Heart left ventricle (tissue), 16 donors: Measurements from ENCODE around the gene SH2D2A. TPM values are rescaled to one million over a fixed set of nuclear protein-coding genes. Genes with fewer than 3 reads are reported as not detected.

Experiments
- ATAC-seq, 4 donors: fragments of 200-7000 bp; cut with Tn5 transposase; one replicate each; pipeline ENCODE4 v1.9.1; 2020 to 2022; ENCODE audit warnings: moderate library complexity in 4 of 4, mild to moderate bottlenecking in 3 of 4, moderate number of reproducible peaks in 1 of 4
- DNase-seq, 5 donors: peaks; one replicate each; pipeline ENCODE4 v3.0.0-alpha.2; 2020
- H3K27ac ChIP-seq, 12 donors: fragments of 200-600 bp; sonication (generic) in 4 of 12; one replicate each; pipeline versions ENCODE4 v1.5.0 to v1.8.0; 2016 to 2022; ENCODE audit warnings: mild to moderate bottlenecking in 2 of 12
- H3K27me3 ChIP-seq, 9 donors: fragments of 200-600 bp; sonication (generic) in 2 of 9; one replicate each; pipeline versions ENCODE4 v1.5.1 to v1.8.0; 2016 to 2022; ENCODE audit warnings: mild to moderate bottlenecking in 3 of 9
- H3K36me3 ChIP-seq, 9 donors: fragments of 200-600 bp; sonication (generic) in 2 of 9; one replicate each; pipeline versions ENCODE4 v1.5.0 to v1.8.0; 2018 to 2022; ENCODE audit warnings: mild to moderate bottlenecking in 2 of 9
- H3K4me1 ChIP-seq, 12 donors: fragments of 200-600 bp; sonication (generic) in 4 of 12; one replicate each; pipeline versions ENCODE4 v1.5.0 to v1.8.0; 2016 to 2022; ENCODE audit warnings: mild to moderate bottlenecking in 3 of 12
- H3K4me3 ChIP-seq, 12 donors: fragments of 200-600 bp; sonication (generic) in 4 of 12; one replicate each; pipeline versions ENCODE4 v1.5.0 to v1.8.0; 2017 to 2022; ENCODE audit warnings: mild to moderate bottlenecking in 9 of 12, moderate library complexity in 4 of 12
- H3K9me3 ChIP-seq, 12 donors: fragments of 200-600 bp; sonication (generic) in 4 of 12; one replicate each; pipeline versions ENCODE4 v1.5.0 to v1.8.0; 2016 to 2022; ENCODE audit warnings: mild to moderate bottlenecking in 1 of 12
- CTCF ChIP-seq, 12 donors: fragments of 200-600 bp; sonication (generic) in 4 of 12; IDR thresholded peaks; one replicate each; pipeline versions ENCODE4 v1.5.0 to v1.8.0; 2018 to 2022; ENCODE audit warnings: antibody characterized with exemption in 12 of 12, mild to moderate bottlenecking in 5 of 12
- POLR2A ChIP-seq, 2 donors: fragments of 450-650 bp; IDR thresholded peaks; one replicate each; pipeline ENCODE4 v1.6.1; 2017; ENCODE audit warnings: antibody characterized with exemption in 2 of 2, mild to moderate bottlenecking in 2 of 2, moderate library complexity in 2 of 2
- WGBS, 4 donors: extraction: QIAGEN DNeasy Blood & Tissue Kit in 2 of 4; methylation state at CpG; one replicate each; pipeline versions ENCODE4 v1.1.5 to v1.1.7; 2013 to 2018; 5-methylcytosine and 5-hydroxymethylcytosine counted together
- intact Hi-C, 10 donors: fragments of 100-400 bp; cut with DNase I; formaldehyde crosslinking; loops; one replicate each; pipeline versions ENCODE4 v1.11.1 to v1.14.2; 2022
- polyA plus RNA-seq, 2 donors: library from polyadenylated mRNA; stranded (reverse); fragments of 200-250 nt; gene quantifications; one replicate each; pipeline ENCODE4 v1.2.3, GENCODE V29; 2013
- total RNA-seq, 9 donors: library from RNA; depleted of rRNA in 2 of 9; stranded (reverse); fragments of >200 nt in 2 of 9; fragmentation: NEBNext Ultra II Directional in 3 of 9; extraction: Animal tissue kit (Norgen Biotek cat#: 25700) in 3 of 9; gene quantifications; one replicate each; pipeline versions ENCODE4 v1.1.0 to v1.2.4, GENCODE V29; 2016 to 2023
- donor health status: ischemic (EF 13 %, LVEDD 7.1; RV severe dilation, severe dysfunction).
- donor health status: healthy with polysubstance abuse.
- donor health status: DM: no; HTN: yes; CAD: no.
- donor health status: DM: no; HTN: no; CAD: no.
- donor health status: ischemic (EF 25% LVEDD 6.9; RV normal size, moderate dysfunction).
- donor health status: ischemic (EF 25% LVEDD 5.7; RV mildly dilated, moderate dysfunction).
- donor health status: healthy.
- donor health status: DM: yes; HTN: yes; CAD: no.
- donor health status: ischemic (EF 35%, LVEDD 5.7; RV mildly dilated, moderate dysfunction).
- donor health status: nonischemic (EF 11% LVEDD 7.7; RV severe dilation, severe dysfunction).
- donor health status: DM: yes; HTN: yes; CAD: no.
- donor health status: PGD.
- donor health status: ischemic (EF 29% LVEDD 5.4; RV normal size, mild dysfunction).
- donor health status: nonischemic (EF 23%, LVEDD 6.1; RV moderate dilation, normal function).

SH2D2A gene
- total and polyA plus RNA-seq, 11 donors, result 0.52 to 8.2 (median 1.1) TPM

GRCh38 chr1:156838972-156839371, 22.3 kb upstream of the SH2D2A start:
- intact Hi-C loops, result loop anchor here (1.0 to 10.0 kb wide), 8 partner anchors 20 to 88 kb away; partner anchors contain the start of genes INSRR (in 3 of the 10), LRRC71 (in 1 of the 10) and NTRK1 (in 1 of the 10)
- Histone ChIP-seq H3K27me3 (peaks cover 0 to 50% (median 10%) of the 10 kb centered on the region in 9 donors), H3K27ac (no peak overlapping the region), H3K9me3 (no peaks in the 10 kb centered on the region), H3K4me1 (no peaks in the 10 kb centered on the region), H3K4me3 (no peak overlapping the region), H3K36me3 (no peaks in the 10 kb centered on the region)
- WGBS, 4 donors, result 15 to 47% (median 33%) methylated on average over 4 to 7 of the region's 7 CpGs
- peak in 3 of 4 donors; percentile 26 to 48 (median 45) for ATAC-seq
- peak; percentile 77 to 90 (median 82) for TF ChIP-seq CTCF (IDR thresholded peaks at IDR 0.05)
- TF ChIP-seq POLR2A (IDR thresholded peaks at IDR 0.05), result no peak
- no peak for DNase-seq

- TF ChIP-seq POLR2A (IDR thresholded peaks at IDR 0.05) (no peak), CTCF (IDR thresholded peaks at IDR 0.05) (no peak)
- H3K27me3 ChIP-seq, result peaks cover 0 to 35% (median 4%) of the 10 kb centered on the region in 9 donors
Observed at GRCh38 chr1:156836892-156837291, 20.2 kb upstream of the SH2D2A start.

GRCh38 chr1:156836041-156836654, 19.5 kb upstream of the SH2D2A start:
- 63 to 75% (median 72%) methylated on average over 5 of the region's 5 CpGs for WGBS, 4 donors
- DNase-seq, result no peak
- Histone ChIP-seq H3K9me3 (no peaks in the 10 kb centered on the region), H3K36me3 (no peaks in the 10 kb centered on the region), H3K4me3 (no peak overlapping the region), H3K27ac (no peak overlapping the region), H3K27me3 (peaks cover 0 to 35% (median 4%) of the 10 kb centered on the region in 9 donors), H3K4me1 (peaks cover 0 to 5% (median 0%) of the 10 kb centered on the region in 12 donors)
- TF ChIP-seq POLR2A (IDR thresholded peaks at IDR 0.05), result no peak
- no peak for TF ChIP-seq CTCF (IDR thresholded peaks at IDR 0.05)
- intact Hi-C loops, result loop anchor here in 6 of 10 donors (5.0 to 10.0 kb wide), 4 partner anchors 49 to 91 kb away; partner anchors contain the start of gene LRRC71 (in 1 of the 6)
- ATAC-seq, result no peak

More at GRCh38 chr1:156836892-156837291, 20.2 kb upstream of the SH2D2A start:
- Histone ChIP-seq H3K4me3 (no peak overlapping the region), H3K27ac (no peak overlapping the region), H3K36me3 (no peaks in the 10 kb centered on the region), H3K9me3 (no peaks in the 10 kb centered on the region), H3K4me1 (peaks cover 0 to 5% (median 0%) of the 10 kb centered on the region in 12 donors)
- WGBS, 4 donors, result 78 to 82% (median 80%) methylated on average over 4 of the region's 4 CpGs
- DNase-seq, result no peak
- ATAC-seq, result no peak
- intact Hi-C loops, result loop anchor here in 6 of 10 donors (5.0 to 10.0 kb wide), 4 partner anchors 48 to 90 kb away; partner anchors contain the start of gene LRRC71 (in 1 of the 6)

- intact Hi-C loops, result loop anchor here in 4 of 10 donors (5.0 to 10.0 kb wide), 3 partner anchors 50 to 90 kb away; partner anchors contain the start of gene LRRC71 (in 2 of the 4)
- WGBS, 4 donors, result 74 to 87% (median 84%) methylated on average over 3 of the region's 3 CpGs
- Histone ChIP-seq H3K9me3 (no peaks in the 10 kb centered on the region), H3K4me3 (no peak overlapping the region), H3K36me3 (no peaks in the 10 kb centered on the region), H3K27ac (no peak overlapping the region), H3K27me3 (peaks cover 0 to 20% (median 4%) of the 10 kb centered on the region in 9 donors), H3K4me1 (peaks cover 0 to 5% (median 0%) of the 10 kb centered on the region in 12 donors)
- no peak for DNase-seq
- no peak for ATAC-seq
- TF ChIP-seq CTCF (IDR thresholded peaks at IDR 0.05) (no peak), POLR2A (IDR thresholded peaks at IDR 0.05) (no peak)
Observed at GRCh38 chr1:156834322-156834721, 17.7 kb upstream of the SH2D2A start.
